HepG2 (cell line): ENCODE data around the gene PRPSAP1. TPM values are rescaled to one million over a fixed set of nuclear protein-coding genes. Genes with fewer than 3 reads are reported as not detected.

Experiments used
- ATRX ChIP-seq: sonication (generic); formaldehyde crosslinking; IDR thresholded peaks from 2 replicates; pipeline ENCODE4 v1.4.0; 2020; ENCODE audit warnings: missing genetic modification reagents, borderline replicate concordance
- BCLAF1 ChIP-seq: fragments of 450-650 bp; IDR thresholded peaks from 2 replicates; pipeline ENCODE4 v1.6.1; 2017; ENCODE audit warnings: mild to moderate bottlenecking
- CBX5 ChIP-seq: sonication (generic); formaldehyde crosslinking; IDR thresholded peaks from 2 replicates; pipeline ENCODE4 v1.4.0; 2020; ENCODE audit warnings: missing genetic modification reagents, borderline replicate concordance
- CERS6 ChIP-seq: sonication (generic); formaldehyde crosslinking; IDR thresholded peaks from 2 replicates; pipeline ENCODE4 v1.5.0; 2020; ENCODE audit warnings: missing genetic modification reagents
- EHMT2 ChIP-seq: fragments of 200-600 bp; sonication (generic); IDR thresholded peaks from 2 replicates; pipeline ENCODE4 v1.7.0; 2017; ENCODE audit warnings: antibody characterized with exemption, low read depth, low read length, borderline replicate concordance
- ELF1 ChIP-seq: sonication (generic); formaldehyde crosslinking; IDR thresholded peaks from 2 replicates; pipeline ENCODE4 v1.4.0; 2020; ENCODE audit warnings: missing genetic modification reagents
- IKZF1 ChIP-seq: fragments of 450-650 bp; IDR thresholded peaks from 2 replicates; pipeline ENCODE4 v1.7.1; 2016
- JUN ChIP-seq: sonication (generic); formaldehyde crosslinking; IDR thresholded peaks from 2 replicates; pipeline ENCODE4 v1.4.0; 2020; ENCODE audit warnings: mild to moderate bottlenecking, missing genetic modification reagents
- KDM6A ChIP-seq: IDR thresholded peaks from 2 replicates; pipeline ENCODE4 v1.6.1; 2016; ENCODE audit warnings: low read depth
- MED8 ChIP-seq: sonication (generic); formaldehyde crosslinking; IDR thresholded peaks from 2 replicates; pipeline ENCODE4 v1.8.1; 2023; ENCODE audit warnings: mild to moderate bottlenecking, missing genetic modification reagents; ENCODE audit not compliant: insufficient replicate concordance
- MLLT10 ChIP-seq: sonication (generic); formaldehyde crosslinking; IDR thresholded peaks from 2 replicates; pipeline ENCODE4 v1.4.0; 2020; ENCODE audit warnings: missing genetic modification reagents
- SRY ChIP-seq: sonication (generic); formaldehyde crosslinking; IDR thresholded peaks from 2 replicates; pipeline ENCODE4 v1.8.0; 2022; ENCODE audit warnings: mild to moderate bottlenecking, missing genetic modification reagents
- ZBTB44 ChIP-seq: sonication (generic); formaldehyde crosslinking; IDR thresholded peaks from 2 replicates; pipeline ENCODE4 v1.4.0; 2020; ENCODE audit warnings: missing genetic modification reagents
- ZNF275 ChIP-seq: sonication (generic); formaldehyde crosslinking; IDR thresholded peaks from 2 replicates; pipeline ENCODE4 v1.8.0; 2022; ENCODE audit warnings: missing genetic modification reagents, mild to moderate bottlenecking, inconsistent platforms, borderline replicate concordance
- ZNF337 ChIP-seq: sonication (generic); formaldehyde crosslinking; IDR thresholded peaks from 2 replicates; pipeline ENCODE4 v1.5.1; 2020; ENCODE audit warnings: missing genetic modification reagents, low read depth, mild to moderate bottlenecking, borderline replicate concordance
- ZNF441 ChIP-seq: sonication (generic); formaldehyde crosslinking; IDR thresholded peaks from 2 replicates; pipeline ENCODE4 v1.7.0; 2021; ENCODE audit warnings: missing genetic modification reagents, borderline replicate concordance
- ZNF460 ChIP-seq: sonication (generic); formaldehyde crosslinking; IDR thresholded peaks from 2 replicates; pipeline ENCODE4 v1.5.1; 2020; ENCODE audit warnings: missing genetic modification reagents, mild to moderate bottlenecking, borderline replicate concordance
- ZNF549 ChIP-seq: sonication (generic); formaldehyde crosslinking; IDR thresholded peaks from 2 replicates; pipeline ENCODE4 v1.5.0; 2020; ENCODE audit warnings: missing genetic modification reagents
- ZNF672 ChIP-seq: sonication (generic); formaldehyde crosslinking; IDR thresholded peaks from 2 replicates; pipeline ENCODE4 v1.8.1; 2022; ENCODE audit warnings: missing genetic modification reagents
- ZNF710 ChIP-seq: sonication (generic); formaldehyde crosslinking; IDR thresholded peaks from 2 replicates; pipeline ENCODE4 v1.5.0; 2020; ENCODE audit warnings: mild to moderate bottlenecking, missing genetic modification reagents, borderline replicate concordance
- ZNF792 ChIP-seq: IDR thresholded peaks from 2 replicates; pipeline ENCODE4 v1.6.1; 2016
- ZNF841 ChIP-seq: sonication (generic); formaldehyde crosslinking; IDR thresholded peaks from 2 replicates; pipeline ENCODE4 v1.8.1; 2023; ENCODE audit warnings: missing genetic modification reagents, borderline replicate concordance
- polyA plus RNA-seq, 8 experiments: library from polyadenylated mRNA; depleted of rRNA in 3 of 8; stranded (reverse) in 7 of 8; unstranded in 1 of 8; fragments of >200 nt; fragmentation: Illumina TruSeq in 4 of 8; extraction: Trizol in 4 of 8; gene quantifications; 2 replicates each; pipeline versions ENCODE4 v1.2.1 to v1.2.3, GENCODE V29; 2011 to 2016; ENCODE audit warnings: low read depth in 4 of 8, missing spikeins in 1 of 8, mixed read lengths in 1 of 8; ENCODE audit not compliant: insufficient read depth in 1 of 8
- total RNA-seq, 5 experiments: library from RNA; depleted of rRNA; stranded (reverse); fragments of >200 nt; fragmentation: Illumina TruSeq; extraction: Trizol; gene quantifications; 2 replicates each; pipeline ENCODE4 v1.2.3, GENCODE V29; 2016; ENCODE audit warnings: low read depth in 1 of 5

Gene PRPSAP1
- total and polyA plus RNA-seq, 2 of the 13 experiments (the other 11 are each of a cell fraction or from before 2014, with no cell fraction given) = 91.1 to 314 TPM

- TF ChIP-seq MLLT10 (CRISPR knock-in tag) = no peak
- TF ChIP-seq ZNF275 (CRISPR knock-in tag) = no peak
- TF ChIP-seq MED8 = peak; percentile 57
- no peak for TF ChIP-seq EHMT2
- TF ChIP-seq ZNF710 (CRISPR knock-in tag) = no peak
- 0 out of 2 replicates have a peak, but pooled peaks have one; percentile 65 for TF ChIP-seq SRY (CRISPR knock-in tag)
- TF ChIP-seq ZBTB44 (CRISPR knock-in tag) = no peak
- TF ChIP-seq ATRX (CRISPR knock-in tag) = no peak
- no peak for TF ChIP-seq ZNF337
- no peak for TF ChIP-seq CERS6
- no peak for TF ChIP-seq KDM6A
- no peak for TF ChIP-seq ZNF549 (CRISPR knock-in tag)
- no peak for TF ChIP-seq ELF1 (CRISPR knock-in tag)
- no peak for TF ChIP-seq ZNF672
- no peak for TF ChIP-seq CBX5 (CRISPR knock-in tag)
- TF ChIP-seq BCLAF1 = no peak
- no peak for TF ChIP-seq JUN (CRISPR knock-in tag)
- TF ChIP-seq ZNF792 = no peak
- TF ChIP-seq IKZF1 = no peak
- no peak for TF ChIP-seq ZNF441 (CRISPR knock-in tag)
- no peak for TF ChIP-seq ZNF841
- no peak for TF ChIP-seq ZNF460
Observed at GRCh38 chr17:76386966-76387765, 33.5 kb upstream of the PRPSAP1 start (continued).
